H1 (cell line): Measurements from ENCODE around the gene TPD52L2. TPM values are rescaled to one million over a fixed set of nuclear protein-coding genes. Genes with fewer than 3 reads are reported as not detected.

ENCODE experiments used
- BRCA1 ChIP-seq: IDR thresholded peaks from 2 replicates; pipeline ENCODE4 v1.6.1; 2012; ENCODE audit warnings: low read depth, low read length, improper control_type of control experiment
- CBX8 ChIP-seq: fragments of 300-800, 300-1000 bp; sonication (generic); IDR thresholded peaks from 2 replicates; pipeline ENCODE4 v1.7.1; 2016; ENCODE audit warnings: low read depth, low read length, borderline replicate concordance
- CHD1 ChIP-seq: IDR thresholded peaks from 2 replicates; pipeline ENCODE4 v1.6.1; 2012; ENCODE audit warnings: low read depth, low read length, improper control_type of control experiment
- CHD7 ChIP-seq: fragments of 300-600 bp; sonication (generic); IDR thresholded peaks from 2 replicates; pipeline ENCODE4 v1.7.1; 2012; ENCODE audit warnings: low read length, moderate library complexity, mild to moderate bottlenecking, inconsistent platforms; ENCODE audit not compliant: insufficient replicate concordance
- EZH2 ChIP-seq: fragments of 200-600 bp; sonication (generic); IDR thresholded peaks from 2 replicates; pipeline ENCODE4 v1.7.1; 2012; ENCODE audit warnings: low read depth, mild to moderate bottlenecking, moderate library complexity, low read length, inconsistent platforms; ENCODE audit not compliant: severe bottlenecking
- NANOG ChIP-seq: IDR thresholded peaks from 2 replicates; pipeline ENCODE4 v1.6.1; 2011; ENCODE audit warnings: low read length, low read depth, mild to moderate bottlenecking, inconsistent platforms; ENCODE audit not compliant: insufficient read depth, poor library complexity, severe bottlenecking
- SIN3A ChIP-seq, 2 experiments: IDR thresholded peaks in 1 of 2; conservative IDR thresholded peaks in 1 of 2; 2 replicates each; pipeline ENCODE4 v1.6.1; 2011 to 2012; ENCODE audit warnings: low read length in 2 of 2, improper control_type of control experiment in 1 of 2, low read depth in 1 of 2, mild to moderate bottlenecking in 1 of 2
- SUZ12 ChIP-seq: fragments of 200-600 bp; sonication (generic); IDR thresholded peaks from 2 replicates; pipeline ENCODE4 v1.6.1; 2012; ENCODE audit warnings: mild to moderate bottlenecking, inconsistent platforms, low read length, moderate library complexity, mixed read lengths
- TEAD4 ChIP-seq: IDR thresholded peaks from 2 replicates; pipeline ENCODE4 v1.6.1; 2012; ENCODE audit warnings: low read depth, low read length, inconsistent platforms, mixed read lengths
- YY1 ChIP-seq: IDR thresholded peaks from 2 replicates; pipeline ENCODE4 v1.6.1; 2011; ENCODE audit warnings: low read depth, mild to moderate bottlenecking, low read length
- polyA plus RNA-seq, 7 experiments: library from polyadenylated mRNA; depleted of rRNA in 3 of 7; stranded (reverse) in 5 of 7; unstranded in 2 of 7; fragments of >200 nt in 5 of 7; fragments of 200-250 nt in 2 of 7; gene quantifications; 1 replicate in 5 of 7; 2 replicates in 1 of 7; 4 replicates in 1 of 7; pipeline versions ENCODE4 v1.2.1 to v1.2.3, GENCODE V29; 2011 to 2013; ENCODE audit warnings: missing spikeins in 2 of 7, mixed read lengths in 2 of 7
- total RNA-seq: library from RNA; stranded (reverse); fragmentation: NEBNext Ultra II Directional; extraction: Animal tissue kit (Norgen Biotek cat#: 25700); gene quantifications from 2 replicates; pipeline ENCODE4 v1.2.1, GENCODE V29; 2021

The TPD52L2 gene
- total and polyA plus RNA-seq, 2 of the 8 experiments (the other 6 are each of a cell fraction or from before 2014, with no cell fraction given), result 77.1 to 80.2 TPM

- TF ChIP-seq CHD7, result no peak
- no peak for TF ChIP-seq EZH2
- TF ChIP-seq CBX8, result no peak
- no peak for TF ChIP-seq CHD1
- no peak for TF ChIP-seq SIN3A (conservative IDR thresholded peaks at IDR 0.05 in 1 of 2, IDR thresholded peaks at IDR 0.05 in 1 of 2; ENCODE audit: low read depth in 1 of 2, low read length in 2 of 2)
- TF ChIP-seq TEAD4, result no peak
- no peak for TF ChIP-seq YY1
- TF ChIP-seq NANOG, result no peak
- peak; percentile 45; the same call in 1 of the 2 replicates for TF ChIP-seq SUZ12
- TF ChIP-seq BRCA1, result no peak
Measured at GRCh38 chr20:63847237-63848002, 17.6 kb upstream of the TPD52L2 start (continued).
